GM06990 (cell line): ENCODE measurements around the gene ST6GALNAC3.

ENCODE experiments used
- DNase-seq: peaks from one replicate; pipeline ENCODE4 v3.0.0-alpha.2; 2011; ENCODE audit not compliant: insufficient read length; ENCODE audit errors: extremely low read depth
- H3K27me3 ChIP-seq: replicated peaks from 2 replicates; pipeline ENCODE4 v1.6.0; 2011; ENCODE audit warnings: low read length; ENCODE audit not compliant: control insufficient read depth, insufficient read depth
- H3K36me3 ChIP-seq: 2 replicates; pipeline ENCODE4 v1.5.1; 2011; ENCODE audit warnings: low read length; ENCODE audit not compliant: control insufficient read depth, insufficient read depth
- H3K4me3 ChIP-seq: replicated peaks from 2 replicates; pipeline ENCODE4 v1.5.1; 2011; ENCODE audit warnings: low read depth, mild to moderate bottlenecking, control low read depth, low read length
- TF ChIP-seq, protein P1 (sequence below): IDR thresholded peaks from 2 replicates; pipeline ENCODE4 v1.5.1; 2011; ENCODE audit warnings: low read length, control low read depth, mild to moderate bottlenecking, inconsistent platforms; ENCODE audit not compliant: insufficient read depth, poor library complexity, severe bottlenecking

Gene ST6GALNAC3

DNA sequence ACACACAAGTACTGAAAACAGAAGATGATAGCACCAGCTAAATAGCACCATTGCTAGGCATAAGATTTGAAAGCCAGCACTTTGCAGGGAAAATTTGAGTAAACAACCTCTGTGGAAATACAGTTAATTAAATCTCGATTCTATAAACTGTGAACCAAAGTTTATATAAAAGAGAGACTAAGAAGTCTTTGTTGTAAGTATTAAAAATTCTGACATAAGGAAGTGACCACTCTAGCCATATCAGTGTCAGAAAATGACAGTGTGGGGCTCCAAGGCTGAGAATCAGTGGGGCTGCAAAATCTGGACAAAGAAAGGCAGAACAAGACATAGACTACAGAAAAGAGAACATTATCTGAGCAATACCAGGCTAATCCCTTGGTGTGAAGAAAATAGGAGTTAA lies 292.2 kb downstream of the ST6GALNAC3 start:
- DNase-seq = no peak
- TF ChIP-seq, protein P1, sequence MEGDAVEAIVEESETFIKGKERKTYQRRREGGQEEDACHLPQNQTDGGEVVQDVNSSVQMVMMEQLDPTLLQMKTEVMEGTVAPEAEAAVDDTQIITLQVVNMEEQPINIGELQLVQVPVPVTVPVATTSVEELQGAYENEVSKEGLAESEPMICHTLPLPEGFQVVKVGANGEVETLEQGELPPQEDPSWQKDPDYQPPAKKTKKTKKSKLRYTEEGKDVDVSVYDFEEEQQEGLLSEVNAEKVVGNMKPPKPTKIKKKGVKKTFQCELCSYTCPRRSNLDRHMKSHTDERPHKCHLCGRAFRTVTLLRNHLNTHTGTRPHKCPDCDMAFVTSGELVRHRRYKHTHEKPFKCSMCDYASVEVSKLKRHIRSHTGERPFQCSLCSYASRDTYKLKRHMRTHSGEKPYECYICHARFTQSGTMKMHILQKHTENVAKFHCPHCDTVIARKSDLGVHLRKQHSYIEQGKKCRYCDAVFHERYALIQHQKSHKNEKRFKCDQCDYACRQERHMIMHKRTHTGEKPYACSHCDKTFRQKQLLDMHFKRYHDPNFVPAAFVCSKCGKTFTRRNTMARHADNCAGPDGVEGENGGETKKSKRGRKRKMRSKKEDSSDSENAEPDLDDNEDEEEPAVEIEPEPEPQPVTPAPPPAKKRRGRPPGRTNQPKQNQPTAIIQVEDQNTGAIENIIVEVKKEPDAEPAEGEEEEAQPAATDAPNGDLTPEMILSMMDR = no peak
- no peak overlapping the region for H3K4me3 ChIP-seq
- no peaks in the 10 kb centered on the region for H3K27me3 ChIP-seq
- H3K36me3 ChIP-seq = no peaks in the 10 kb centered on the region

DNA sequence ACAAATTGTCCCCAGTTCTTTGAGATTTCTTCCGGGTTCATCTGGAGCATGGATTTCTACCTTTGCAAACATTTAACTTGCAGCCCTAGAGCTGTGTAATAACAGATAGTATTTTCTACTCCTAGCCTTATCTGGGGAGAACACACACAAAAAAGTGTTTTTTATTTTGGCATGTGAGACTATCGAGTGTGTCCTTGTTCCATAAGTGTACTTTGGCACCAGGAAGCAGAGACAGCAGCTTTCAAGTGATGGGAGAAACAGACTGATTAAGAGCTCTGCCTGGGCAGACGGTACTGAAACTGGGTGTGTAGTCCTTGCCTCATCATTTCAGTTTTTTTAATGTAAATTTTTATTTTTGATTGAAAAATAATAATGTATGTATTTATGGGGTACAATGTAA lies 297.4 kb downstream of the ST6GALNAC3 start:
- TF ChIP-seq, protein P1 = no peak
- Histone ChIP-seq H3K36me3 (no peaks in the 10 kb centered on the region), H3K27me3 (no peaks in the 10 kb centered on the region), H3K4me3 (no peak overlapping the region)
- DNase-seq = no peak

DNA sequence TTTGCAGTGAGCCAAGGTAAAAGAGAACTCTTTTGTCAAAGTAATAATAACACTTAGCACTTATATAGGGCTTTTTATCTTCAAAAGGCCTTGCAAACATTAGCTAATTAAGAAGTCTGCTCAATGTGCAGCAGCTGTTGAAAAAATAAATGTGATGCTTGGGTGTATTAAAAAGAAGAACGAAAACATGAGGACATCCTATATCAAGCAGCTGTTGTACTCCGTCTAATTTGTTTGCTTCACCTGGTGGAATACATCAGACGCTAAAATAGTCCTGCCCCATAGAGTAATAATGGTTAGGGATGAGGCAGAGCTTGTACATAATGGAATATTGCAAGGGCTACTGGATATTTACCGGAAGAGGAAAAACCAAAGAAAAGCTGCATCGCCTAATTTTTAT lies 299.5 kb downstream of the ST6GALNAC3 start:
- Histone ChIP-seq H3K4me3 (no peak overlapping the region), H3K27me3 (no peaks in the 10 kb centered on the region), H3K36me3 (no peaks in the 10 kb centered on the region)
- TF ChIP-seq, protein P1 = no peak
- DNase-seq = no peak

DNA sequence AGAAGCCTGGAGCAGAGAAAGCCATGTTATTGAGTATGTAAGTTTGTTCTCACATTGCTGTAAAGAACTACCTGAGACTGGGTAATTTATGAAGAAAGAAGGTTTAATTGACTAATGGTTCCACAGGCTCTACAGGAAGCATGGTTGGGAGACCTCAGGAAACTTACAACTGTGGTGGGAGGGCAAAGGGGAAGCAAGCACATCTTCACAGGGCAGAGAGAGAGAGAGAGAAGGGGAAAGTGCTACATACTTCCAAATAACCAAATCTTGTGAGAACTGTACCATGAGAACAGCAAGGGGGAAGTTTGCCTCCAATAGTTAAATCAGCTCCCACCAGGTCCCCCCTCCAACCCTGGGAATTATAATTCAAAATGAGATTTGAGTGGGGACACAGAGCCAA lies 302.7 kb downstream of the ST6GALNAC3 start:
- DNase-seq = peak; percentile 1
- TF ChIP-seq, protein P1 = no peak
- Histone ChIP-seq H3K36me3 (no peaks in the 10 kb centered on the region), H3K4me3 (no peak overlapping the region), H3K27me3 (no peaks in the 10 kb centered on the region)

DNA sequence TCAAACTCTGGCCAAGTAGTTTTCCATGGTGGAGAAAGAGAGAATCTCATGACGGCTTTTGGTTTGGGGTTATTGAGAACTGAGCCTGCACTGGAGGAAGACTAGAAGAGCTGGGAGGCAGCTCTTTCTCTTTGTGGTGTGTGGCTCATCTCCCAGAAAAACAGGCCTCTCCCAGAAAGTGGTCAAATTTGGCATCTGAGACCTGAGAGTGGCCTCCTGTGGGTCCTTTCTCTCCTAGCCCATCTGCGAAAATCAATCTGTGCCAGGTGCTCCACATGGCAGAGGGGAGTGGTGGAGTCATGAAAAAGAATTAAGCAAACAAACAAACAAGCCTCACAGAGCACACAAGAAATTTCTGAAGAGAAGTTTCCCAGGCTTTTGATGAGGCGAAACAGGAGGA lies 305.0 kb downstream of the ST6GALNAC3 start:
- H3K4me3 ChIP-seq = no peak overlapping the region
- H3K36me3 ChIP-seq = no peaks in the 10 kb centered on the region
- no peaks in the 10 kb centered on the region for H3K27me3 ChIP-seq
- TF ChIP-seq, protein P1 = no peak
- no peak for DNase-seq

DNA sequence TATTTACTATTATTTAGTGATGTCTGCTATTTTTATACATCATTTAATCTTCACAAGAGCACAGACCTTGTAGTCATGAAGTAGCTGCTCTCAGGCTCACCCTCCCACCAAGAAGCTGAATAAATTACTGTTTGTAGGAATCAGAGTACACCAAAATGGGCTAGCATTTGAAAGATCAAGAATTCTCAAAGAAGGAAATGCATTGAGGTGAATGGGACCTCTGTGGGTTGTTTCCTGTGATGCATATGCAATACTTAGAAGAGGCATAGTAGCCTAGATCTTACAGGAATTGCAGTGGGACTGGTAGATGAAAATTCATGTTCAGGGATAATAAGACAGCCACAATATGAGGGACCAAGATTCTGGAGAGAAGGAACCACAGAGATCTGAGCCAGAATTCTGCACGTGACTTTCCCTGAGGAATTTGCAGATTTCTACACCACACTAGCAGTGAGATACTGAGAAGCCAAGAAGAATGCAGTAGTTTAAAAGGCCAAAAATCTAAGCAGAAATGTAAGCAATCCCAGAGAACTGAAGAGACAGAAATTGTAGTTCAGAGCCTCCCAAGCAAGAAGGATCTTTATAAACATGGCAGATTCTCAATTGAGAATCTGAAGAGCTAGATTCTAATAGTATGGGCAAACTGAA lies 307.0 kb downstream of the ST6GALNAC3 start:
- TF ChIP-seq, protein P1 = no peak
- H3K4me3 ChIP-seq = no peak overlapping the region
- DNase-seq = no peak
- H3K27me3 ChIP-seq = no peaks in the 10 kb centered on the region
- no peaks in the 10 kb centered on the region for H3K36me3 ChIP-seq
